K562 (cell line): ENCODE measurements around the gene PPM1N. TPM values are rescaled to one million over a fixed set of nuclear protein-coding genes. Genes with fewer than 3 reads are reported as not detected.

Source experiments
- ADNP ChIP-seq: fragments of 200-800 bp; sonication (Bioruptor generic); IDR thresholded peaks from 2 replicates; pipeline ENCODE4 v1.6.1; 2016; ENCODE audit warnings: missing genetic modification characterization, missing compliant biosample characterization
- ARHGAP35 ChIP-seq: fragments of 450-650 bp; IDR thresholded peaks from 2 replicates; pipeline ENCODE4 v1.6.1; 2018; ENCODE audit not compliant: partially characterized antibody
- ATF7 ChIP-seq: fragments of 450-650 bp; IDR thresholded peaks from 2 replicates; pipeline ENCODE4 v1.7.1; 2014; ENCODE audit warnings: mild to moderate bottlenecking, moderate library complexity
- CTBP1 ChIP-seq: fragments of 450-650 bp; IDR thresholded peaks from 2 replicates; pipeline ENCODE4 v1.6.1; 2016; ENCODE audit warnings: borderline replicate concordance
- ELF2 ChIP-seq: fragments of 250-450 bp; sonication (Bioruptor Pico); IDR thresholded peaks from 2 replicates; pipeline ENCODE4 v1.5.0; 2021; ENCODE audit warnings: mild to moderate bottlenecking
- GABPB1 ChIP-seq: sonication (generic); formaldehyde crosslinking; IDR thresholded peaks from 2 replicates; pipeline ENCODE4 v1.8.0; 2022; ENCODE audit warnings: mild to moderate bottlenecking, missing genetic modification reagents
- HDAC2 ChIP-seq: fragments of 450-650 bp; IDR thresholded peaks from 2 replicates; pipeline ENCODE4 v1.6.1; 2016; ENCODE audit warnings: mild to moderate bottlenecking
- KDM2B ChIP-seq: fragments of 250-450 bp; sonication (Bioruptor Pico); IDR thresholded peaks from 2 replicates; pipeline ENCODE4 v1.8.0; 2021; ENCODE audit warnings: mild to moderate bottlenecking, moderate library complexity
- LCOR ChIP-seq: sonication (generic); formaldehyde crosslinking; IDR thresholded peaks from 2 replicates; pipeline ENCODE4 v1.8.0; 2022; ENCODE audit warnings: mild to moderate bottlenecking, missing genetic modification reagents
- MAZ ChIP-seq, 2 experiments: fragments of 450-650 bp in 1 of 2; sonication (generic) in 1 of 2; formaldehyde crosslinking; IDR thresholded peaks in 1 of 2; conservative IDR thresholded peaks in 1 of 2; 2 replicates each; pipeline versions ENCODE4 v1.4.0 to v1.5.0; 2020; ENCODE audit warnings: mild to moderate bottlenecking in 1 of 2, missing genetic modification reagents in 1 of 2
- MYC ChIP-seq, 2 experiments: fragments of 250-450 bp in 1 of 2; sonication (Bioruptor Pico) in 1 of 2; IDR thresholded peaks; 2 replicates each; pipeline versions ENCODE4 v1.5.1 to v1.6.1; 2012 to 2021; ENCODE audit warnings: low read depth in 2 of 2, borderline replicate concordance in 1 of 2, improper control_type of control experiment in 1 of 2, low read length in 1 of 2, mild to moderate bottlenecking in 1 of 2, moderate library complexity in 1 of 2
- MYNN ChIP-seq, 2 experiments: sonication (generic); formaldehyde crosslinking in 1 of 2; IDR thresholded peaks; 2 replicates each; pipeline versions ENCODE4 v1.5.0 to v1.6.1; 2016 to 2020; ENCODE audit warnings: antibody characterized with exemption in 1 of 2, missing genetic modification reagents in 1 of 2
- RNF2 ChIP-seq: sonication (generic); IDR thresholded peaks from 2 replicates; pipeline ENCODE4 v1.6.1; 2016
- SMAD4 ChIP-seq: fragments of 250-450 bp; sonication (Bioruptor Pico); conservative IDR thresholded peaks from 2 replicates; pipeline ENCODE4 v1.8.0; 2021; ENCODE audit warnings: inconsistent platforms, mild to moderate bottlenecking, moderate library complexity
- SOX6 ChIP-seq: fragments of 450-650 bp; IDR thresholded peaks from 2 replicates; pipeline ENCODE4 v1.6.1; 2014; ENCODE audit warnings: mild to moderate bottlenecking
- SRF ChIP-seq, 2 experiments: fragments of 250-450, 450-650 bp in 1 of 2; sonication (Bioruptor Pico) in 1 of 2; sonication (generic) in 1 of 2; formaldehyde crosslinking; IDR thresholded peaks; 2 replicates each; pipeline versions ENCODE4 v1.5.0 to v1.5.1; 2020 to 2022; ENCODE audit warnings: mild to moderate bottlenecking in 1 of 2, missing genetic modification reagents in 1 of 2
- TCF3 ChIP-seq: sonication (generic); formaldehyde crosslinking; IDR thresholded peaks from 2 replicates; pipeline ENCODE4 v1.4.0; 2020; ENCODE audit warnings: mild to moderate bottlenecking, missing genetic modification reagents
- TEAD2 ChIP-seq: fragments of 450-650 bp; IDR thresholded peaks from 2 replicates; pipeline ENCODE4 v1.6.1; 2016; ENCODE audit warnings: missing genetic modification characterization, control low read depth, missing compliant biosample characterization
- TEAD4 ChIP-seq, 2 experiments: sonication (generic) in 1 of 2; formaldehyde crosslinking in 1 of 2; IDR thresholded peaks; 2 replicates each; pipeline versions ENCODE4 v1.6.1 to v1.8.0; 2012 to 2022; ENCODE audit warnings: borderline replicate concordance in 1 of 2, inconsistent platforms in 1 of 2, low read length in 1 of 2, mild to moderate bottlenecking in 1 of 2, missing genetic modification reagents in 1 of 2
- WHSC1 ChIP-seq: IDR thresholded peaks from one replicate; pipeline ENCODE4 v1.6.1; 2012; ENCODE audit warnings: low read length, control low read depth, inconsistent platforms
- ZEB2 ChIP-seq: fragments of 450-650 bp; IDR thresholded peaks from 2 replicates; pipeline ENCODE4 v1.6.1; 2016
- ZNF174 ChIP-seq: fragments of 250-450 bp; sonication (Bioruptor Pico); IDR thresholded peaks from 2 replicates; pipeline ENCODE4 v1.4.0; 2020; ENCODE audit warnings: mild to moderate bottlenecking
- ZNF41 ChIP-seq: fragments of 250-450 bp; sonication (Bioruptor Pico); conservative IDR thresholded peaks from 2 replicates; pipeline ENCODE4 v1.4.0; 2020; ENCODE audit warnings: mild to moderate bottlenecking
- ZNF589 ChIP-seq: fragments of 200-800 bp; sonication (Bioruptor generic); IDR thresholded peaks from 2 replicates; pipeline ENCODE4 v1.6.1; 2016; ENCODE audit warnings: low read depth, missing genetic modification characterization, missing compliant biosample characterization
- ZSCAN32 ChIP-seq: fragments of 450-650 bp; formaldehyde crosslinking; IDR thresholded peaks from 2 replicates; pipeline ENCODE4 v1.4.0; 2020; ENCODE audit warnings: mild to moderate bottlenecking, moderate library complexity
- polyA plus RNA-seq, 8 experiments: library from polyadenylated mRNA; depleted of rRNA in 4 of 8; stranded (reverse) in 5 of 8; unstranded in 3 of 8; fragments of >200 nt; fragmentation: Nextera tagmentation in 2 of 8; fragmentation: Illumina TruSeq in 1 of 8; extraction: Ambion mirVana in 2 of 8; extraction: Trizol in 1 of 8; gene quantifications; 2 replicates each; pipeline versions ENCODE4 v1.2.1 to v1.2.3, GENCODE V29; 2011 to 2014; ENCODE audit warnings: inconsistent platforms in 1 of 8, missing spikeins in 1 of 8
- total RNA-seq, 7 experiments: library from RNA; depleted of rRNA in 6 of 7; stranded (reverse); fragments of >200 nt in 6 of 7; fragmentation: Illumina TruSeq in 2 of 7; extraction: Trizol in 2 of 7; gene quantifications; 2 replicates each; pipeline versions ENCODE4 v1.2.1 to v1.2.3, GENCODE V29; 2011 to 2021; ENCODE audit warnings: low replicate concordance in 1 of 7
- TF ChIP-seq, protein P1 (sequence below), 2 experiments: fragments of 450-650 bp; IDR thresholded peaks; 2 replicates each; pipeline ENCODE4 v1.6.1; 2018; ENCODE audit warnings: mild to moderate bottlenecking in 2 of 2, low read depth in 1 of 2; ENCODE audit not compliant: partially characterized antibody in 2 of 2

PPM1N gene
- total and polyA plus RNA-seq, 9 of the 15 experiments (the other 6 are each of a cell fraction or from before 2014, with no cell fraction given), result 4.5 to 15.6 (median 8.7) TPM

DNA sequence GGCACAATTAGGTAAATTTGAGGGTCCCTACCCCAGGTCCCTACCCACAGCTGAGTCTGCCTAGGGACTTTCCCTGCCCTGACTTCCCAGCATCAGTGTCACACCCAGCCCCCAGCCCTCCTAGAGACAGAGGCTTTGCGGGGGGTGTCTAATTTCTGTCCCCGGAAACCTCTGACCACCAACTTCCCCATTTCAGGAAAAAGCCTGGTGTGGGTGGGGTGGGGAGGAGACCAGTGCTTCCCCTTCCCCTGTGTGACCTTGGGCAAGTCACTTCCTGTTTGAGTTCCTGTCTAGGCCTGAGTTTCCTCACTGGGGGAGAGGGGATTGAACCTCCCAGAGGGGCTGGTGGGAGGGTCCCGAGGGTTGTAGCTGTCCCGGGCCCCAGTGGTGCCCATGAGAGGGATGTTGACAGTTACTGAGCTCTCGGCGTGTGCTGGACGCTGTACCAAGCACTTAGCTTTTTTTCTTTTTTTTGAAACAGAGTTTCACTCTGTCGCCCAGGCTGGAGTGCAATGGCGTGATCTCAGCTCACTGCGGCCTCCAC lies 16.9 kb downstream of the PPM1N start (continued):
- TF ChIP-seq ZNF174 (CRISPR knock-in tag) (no peak), ADNP (tag) (peak; percentile 78), ARHGAP35 (no peak), ELF2 (peak; percentile 28; the same call in 1 of the 2 replicates), MAZ (CRISPR knock-in tag; conservative IDR thresholded peaks at IDR 0.05 in 1 of 2, IDR thresholded peaks at IDR 0.05 in 1 of 2) (peak in 1 of 2 experiments; percentile 86; a peak in 2 of 4 replicates), WHSC1 (no peak), MYC (IDR thresholded peaks at IDR 0.05; ENCODE audit: low read depth, low read length) (0 out of 2 replicates have a peak, but pooled peaks have one; percentile 48), MYC (CRISPR knock-in tag; IDR thresholded peaks at IDR 0.05; ENCODE audit: borderline replicate concordance, low read depth) (no peak), KDM2B (CRISPR knock-in tag) (no peak), LCOR (peak; percentile 80; the same call in 1 of the 2 replicates), HDAC2 (peak; percentile 2; the same call in 1 of the 2 replicates), ZSCAN32 (CRISPR knock-in tag) (0 out of 2 replicates have a peak, but pooled peaks have one; percentile 15), MYNN (IDR thresholded peaks at IDR 0.05) (peak; percentile 26; the same call in 1 of the 2 replicates), MYNN (CRISPR knock-in tag; IDR thresholded peaks at IDR 0.05) (no peak), SOX6 (peak; percentile 53; the same call in 1 of the 2 replicates), RNF2 (peak; percentile 72; the same call in 1 of the 2 replicates), TEAD4 (IDR thresholded peaks at IDR 0.05; ENCODE audit: low read length) (peak; percentile 23; the same call in 1 of the 2 replicates), TEAD4 (CRISPR knock-in tag; IDR thresholded peaks at IDR 0.05; ENCODE audit: borderline replicate concordance) (no peak), ZNF41 (CRISPR knock-in tag) (no peak), GABPB1 (CRISPR knock-in tag) (peak; percentile 73), ZEB2 (0 out of 2 replicates have a peak, but pooled peaks have one; percentile 30), SMAD4 (CRISPR knock-in tag) (peak; percentile 49), ZNF589 (CRISPR knock-in tag) (peak; percentile 62; the same call in 1 of the 2 replicates), SRF (CRISPR knock-in tag; IDR thresholded peaks at IDR 0.05) (peak in 1 of 2 experiments; percentile 68; a peak in 1 of 4 replicates), TEAD2 (tag) (no peak), ATF7 (peak; percentile 53; the same call in 1 of the 2 replicates), CTBP1 (peak; percentile 48; the same call in 1 of the 2 replicates), TCF3 (CRISPR knock-in tag) (0 out of 2 replicates have a peak, but pooled peaks have one; percentile 11)
- TF ChIP-seq, protein P1, sequence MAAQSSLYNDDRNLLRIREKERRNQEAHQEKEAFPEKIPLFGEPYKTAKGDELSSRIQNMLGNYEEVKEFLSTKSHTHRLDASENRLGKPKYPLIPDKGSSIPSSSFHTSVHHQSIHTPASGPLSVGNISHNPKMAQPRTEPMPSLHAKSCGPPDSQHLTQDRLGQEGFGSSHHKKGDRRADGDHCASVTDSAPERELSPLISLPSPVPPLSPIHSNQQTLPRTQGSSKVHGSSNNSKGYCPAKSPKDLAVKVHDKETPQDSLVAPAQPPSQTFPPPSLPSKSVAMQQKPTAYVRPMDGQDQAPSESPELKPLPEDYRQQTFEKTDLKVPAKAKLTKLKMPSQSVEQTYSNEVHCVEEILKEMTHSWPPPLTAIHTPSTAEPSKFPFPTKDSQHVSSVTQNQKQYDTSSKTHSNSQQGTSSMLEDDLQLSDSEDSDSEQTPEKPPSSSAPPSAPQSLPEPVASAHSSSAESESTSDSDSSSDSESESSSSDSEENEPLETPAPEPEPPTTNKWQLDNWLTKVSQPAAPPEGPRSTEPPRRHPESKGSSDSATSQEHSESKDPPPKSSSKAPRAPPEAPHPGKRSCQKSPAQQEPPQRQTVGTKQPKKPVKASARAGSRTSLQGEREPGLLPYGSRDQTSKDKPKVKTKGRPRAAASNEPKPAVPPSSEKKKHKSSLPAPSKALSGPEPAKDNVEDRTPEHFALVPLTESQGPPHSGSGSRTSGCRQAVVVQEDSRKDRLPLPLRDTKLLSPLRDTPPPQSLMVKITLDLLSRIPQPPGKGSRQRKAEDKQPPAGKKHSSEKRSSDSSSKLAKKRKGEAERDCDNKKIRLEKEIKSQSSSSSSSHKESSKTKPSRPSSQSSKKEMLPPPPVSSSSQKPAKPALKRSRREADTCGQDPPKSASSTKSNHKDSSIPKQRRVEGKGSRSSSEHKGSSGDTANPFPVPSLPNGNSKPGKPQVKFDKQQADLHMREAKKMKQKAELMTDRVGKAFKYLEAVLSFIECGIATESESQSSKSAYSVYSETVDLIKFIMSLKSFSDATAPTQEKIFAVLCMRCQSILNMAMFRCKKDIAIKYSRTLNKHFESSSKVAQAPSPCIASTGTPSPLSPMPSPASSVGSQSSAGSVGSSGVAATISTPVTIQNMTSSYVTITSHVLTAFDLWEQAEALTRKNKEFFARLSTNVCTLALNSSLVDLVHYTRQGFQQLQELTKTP (IDR thresholded peaks at IDR 0.05; ENCODE audit: low read depth in 1 of 2, partially characterized antibody in 2 of 2), result peak in 1 of 2 experiments; percentile 25
